HFF-Myc (cell line): ENCODE results near the gene SCGB3A1.

Experiments used
- DNase-seq: peaks from one replicate; pipeline ENCODE4 v3.0.0-alpha.2; 2011; ENCODE audit warnings: low read depth; ENCODE audit errors: extremely low read depth
- H3K4me3 ChIP-seq: replicated peaks from 2 replicates; pipeline ENCODE4 v1.5.1; 2011; ENCODE audit warnings: low read depth, mild to moderate bottlenecking, control low read depth, low read length
- CTCF ChIP-seq: IDR thresholded peaks from 2 replicates; pipeline ENCODE4 v1.5.1; 2012; ENCODE audit warnings: mild to moderate bottlenecking, low read depth, low read length, control low read depth; ENCODE audit errors: missing control alignments

SCGB3A1 gene

GRCh38 chr5:180605554-180606214 is 14.4 kb upstream of the SCGB3A1 start:
- TF ChIP-seq CTCF = peak; percentile 81
- DNase-seq = peak; percentile 11
- no peak overlapping the region for H3K4me3 ChIP-seq

GRCh38 chr5:180604271-180604670 is 13.0 kb upstream of the SCGB3A1 start:
- no peak overlapping the region for H3K4me3 ChIP-seq
- no peak for DNase-seq
- no peak for TF ChIP-seq CTCF

DNA sequence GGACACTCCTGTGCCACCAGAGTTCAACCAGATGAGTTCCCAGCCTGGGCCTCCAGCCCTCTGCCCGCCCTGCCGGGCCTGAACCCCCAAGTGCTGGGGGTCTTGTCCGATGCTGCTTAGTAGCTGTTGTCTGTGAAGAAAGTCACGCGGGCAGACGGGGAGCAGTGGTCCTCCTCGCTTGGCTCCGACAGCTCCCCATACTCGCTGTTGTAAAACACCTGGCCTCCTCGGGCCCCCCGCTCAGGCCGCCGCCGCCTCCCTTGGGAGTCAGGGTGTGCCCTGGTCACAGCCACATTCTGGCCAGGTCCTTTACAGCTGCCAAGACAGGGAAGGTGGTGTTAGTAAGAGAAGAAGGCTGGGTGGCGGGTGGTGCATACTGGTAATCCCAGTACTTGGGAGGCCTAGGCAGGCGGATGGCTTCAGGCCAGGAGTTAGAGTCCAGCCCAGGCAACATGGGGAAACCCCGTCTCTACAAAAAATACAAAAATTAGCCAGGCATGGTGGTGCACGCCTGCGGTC is 11.8 kb upstream of the SCGB3A1 start:
- DNase-seq = no peak
- H3K4me3 ChIP-seq = no peak overlapping the region
- TF ChIP-seq CTCF = no peak

- no peak overlapping the region for H3K4me3 ChIP-seq
- DNase-seq = no peak
- no peak for TF ChIP-seq CTCF
These were observed 11.3 kb upstream of the SCGB3A1 start for GRCh38 chr5:180602481-180603075.

DNA sequence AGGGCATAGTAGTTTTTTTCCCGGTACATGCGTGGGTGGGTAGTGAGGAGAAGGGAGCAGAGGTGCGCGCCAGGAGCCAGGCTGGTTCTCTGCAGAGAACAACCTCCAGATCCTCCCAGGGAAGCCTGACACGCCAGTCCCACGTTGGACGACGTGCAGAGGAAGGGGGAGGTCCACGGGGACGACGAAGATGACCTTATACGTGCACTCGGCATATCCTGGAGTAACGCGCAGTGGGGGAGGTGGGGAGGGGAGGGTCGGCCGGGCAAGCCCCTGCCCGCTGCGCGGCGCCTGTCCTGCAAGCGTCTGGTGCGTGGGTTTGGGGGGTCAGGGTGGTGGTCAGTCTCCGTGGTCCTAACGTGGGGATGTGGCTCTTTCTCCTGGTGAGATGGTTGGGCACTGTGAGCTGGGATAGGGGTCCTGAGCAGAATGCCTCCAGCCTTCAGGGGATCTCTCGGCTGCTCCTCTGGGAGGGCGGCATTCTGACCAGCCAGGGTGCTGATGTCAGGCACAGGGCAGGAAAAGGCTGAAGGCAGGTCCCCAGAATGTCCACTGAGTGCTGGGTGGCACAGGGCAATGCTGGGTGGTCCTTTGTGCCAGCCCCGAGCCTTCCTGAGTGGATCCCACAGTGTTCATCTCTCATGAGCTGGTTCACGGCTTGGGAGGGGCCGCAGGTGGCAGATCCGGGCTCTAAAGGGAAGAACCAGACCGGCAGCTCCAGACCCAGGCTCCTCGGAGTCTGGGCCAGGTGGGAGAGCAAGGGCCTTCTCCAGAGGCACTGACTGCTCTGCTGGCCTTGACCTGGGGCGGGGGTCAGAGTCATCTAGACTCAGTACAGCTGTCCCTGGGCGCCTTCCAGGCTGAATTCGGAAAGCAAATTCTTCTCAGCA is 10.5 kb upstream of the SCGB3A1 start:
- H3K4me3 ChIP-seq = no peak overlapping the region
- DNase-seq = no peak
- no peak for TF ChIP-seq CTCF

DNA sequence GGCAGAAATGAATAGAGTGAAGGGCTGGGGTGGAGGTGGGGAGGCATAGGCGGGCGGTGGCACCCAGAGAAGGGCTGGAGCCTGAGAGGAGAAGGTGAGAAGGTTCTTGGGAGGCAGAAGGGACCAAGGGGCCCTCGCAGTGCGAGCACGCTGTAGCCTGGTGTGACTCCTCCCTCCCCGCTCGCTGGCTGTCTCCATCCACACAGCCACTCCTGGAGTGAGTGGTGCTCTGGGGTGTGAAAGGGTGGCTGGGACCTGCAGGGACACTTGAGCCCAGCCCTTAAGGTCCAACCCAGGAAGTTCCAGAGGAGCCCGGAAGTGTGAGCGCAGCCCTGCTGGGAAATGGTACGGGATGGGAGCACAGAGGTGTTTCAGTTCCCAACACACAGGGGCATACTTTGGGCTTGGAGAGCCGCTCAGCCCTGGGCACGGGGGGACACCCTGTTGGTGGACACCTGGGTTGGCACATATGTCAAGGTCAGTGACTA is 9.3 kb upstream of the SCGB3A1 start:
- TF ChIP-seq CTCF = no peak
- no peak overlapping the region for H3K4me3 ChIP-seq
- no peak for DNase-seq
